22Rv1 (cell line): ENCODE measurements around the gene JAG2.

Source experiments
- ZFX ChIP-seq: fragments of 450-650 bp; IDR thresholded peaks from 2 replicates; pipeline ENCODE4 v1.6.1; 2017; ENCODE audit warnings: antibody characterized with exemption, borderline replicate concordance
- TF ChIP-seq, protein P1 (sequence below): fragments of 450-650 bp; IDR thresholded peaks from 2 replicates; pipeline ENCODE4 v1.5.1; 2017; ENCODE audit warnings: mild to moderate bottlenecking

DNA sequence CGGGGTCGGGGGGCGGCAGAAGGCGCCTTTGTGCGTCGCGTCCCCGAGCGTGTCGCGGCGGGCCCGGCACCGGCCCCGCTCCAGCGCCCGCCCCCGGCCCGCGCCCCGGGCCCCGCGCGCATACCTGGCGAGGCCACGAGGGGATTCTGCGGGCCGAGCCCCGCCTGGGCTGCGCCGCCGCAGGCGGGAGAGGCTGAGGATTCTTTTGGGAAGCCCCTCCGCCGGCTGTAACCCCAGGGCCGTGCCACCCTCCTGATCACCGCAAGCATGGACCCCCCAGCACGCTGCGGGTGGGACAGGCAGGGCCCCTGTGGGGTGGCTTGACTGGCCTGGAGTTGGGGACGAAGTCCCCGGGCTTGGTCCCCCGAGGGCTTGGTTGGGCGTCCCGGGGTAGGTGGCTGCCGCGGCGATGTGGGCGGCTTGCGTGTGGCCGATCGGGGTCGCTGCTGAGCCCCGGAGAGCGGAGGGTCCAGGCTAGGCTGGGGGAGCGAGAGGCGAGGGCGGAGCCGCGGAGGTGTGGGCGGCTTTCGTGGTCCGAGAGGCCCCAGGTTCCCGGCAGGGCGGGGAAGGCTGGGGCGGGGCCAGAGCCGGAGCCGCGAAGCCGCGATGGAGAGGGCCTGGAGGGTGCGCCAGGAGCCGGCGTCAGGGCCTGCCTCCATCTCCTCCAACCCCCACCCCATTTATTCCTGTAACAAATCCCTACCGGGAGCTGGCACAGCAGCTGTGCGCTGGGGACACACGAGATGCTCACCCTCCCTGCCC is 75.0 kb downstream of the JAG2 start:
- TF ChIP-seq, protein P1, sequence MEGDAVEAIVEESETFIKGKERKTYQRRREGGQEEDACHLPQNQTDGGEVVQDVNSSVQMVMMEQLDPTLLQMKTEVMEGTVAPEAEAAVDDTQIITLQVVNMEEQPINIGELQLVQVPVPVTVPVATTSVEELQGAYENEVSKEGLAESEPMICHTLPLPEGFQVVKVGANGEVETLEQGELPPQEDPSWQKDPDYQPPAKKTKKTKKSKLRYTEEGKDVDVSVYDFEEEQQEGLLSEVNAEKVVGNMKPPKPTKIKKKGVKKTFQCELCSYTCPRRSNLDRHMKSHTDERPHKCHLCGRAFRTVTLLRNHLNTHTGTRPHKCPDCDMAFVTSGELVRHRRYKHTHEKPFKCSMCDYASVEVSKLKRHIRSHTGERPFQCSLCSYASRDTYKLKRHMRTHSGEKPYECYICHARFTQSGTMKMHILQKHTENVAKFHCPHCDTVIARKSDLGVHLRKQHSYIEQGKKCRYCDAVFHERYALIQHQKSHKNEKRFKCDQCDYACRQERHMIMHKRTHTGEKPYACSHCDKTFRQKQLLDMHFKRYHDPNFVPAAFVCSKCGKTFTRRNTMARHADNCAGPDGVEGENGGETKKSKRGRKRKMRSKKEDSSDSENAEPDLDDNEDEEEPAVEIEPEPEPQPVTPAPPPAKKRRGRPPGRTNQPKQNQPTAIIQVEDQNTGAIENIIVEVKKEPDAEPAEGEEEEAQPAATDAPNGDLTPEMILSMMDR = peak; percentile 68
- no peak for TF ChIP-seq ZFX
